ENCODE data around the gene PEX14. TPM values are rescaled to one million over a fixed set of nuclear protein-coding genes. Genes with fewer than 3 reads are reported as not detected.
A peak's percentile ranks its signal among the peaks of the same experiment; 100 is the strongest.
"Not testable (repeated sequence)": the region's sequence is repeated elsewhere in the genome, so short reads cannot be mapped to it uniquely, and the experiment has no call there.

The PEX14 gene
- total RNA-seq, 2 donors from 2014 or later, result 17.6 to 24.7 TPM

DNA sequence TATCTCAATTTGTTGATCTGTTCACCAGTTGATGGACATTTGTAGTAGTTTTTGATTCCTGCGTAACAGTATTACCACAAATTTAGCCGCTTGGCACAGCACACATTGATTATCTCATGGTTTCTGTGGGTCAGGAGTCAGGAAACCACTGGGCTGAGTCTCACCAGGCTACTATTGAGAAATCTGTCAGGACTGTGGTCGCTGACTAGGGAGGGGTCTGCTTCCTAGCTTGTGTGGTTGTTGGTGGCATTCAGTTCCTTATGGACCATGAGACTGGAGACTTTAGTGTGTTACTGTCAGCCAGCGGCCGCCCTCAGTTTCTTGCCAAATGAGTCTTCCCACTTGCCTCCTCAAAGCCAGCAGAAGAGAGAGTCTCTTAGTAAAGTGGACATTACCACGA is 9.8 kb downstream of the PEX14 start:
- ATAC-seq (peak; percentile 46 to 78), DNase-seq (no peak)
- intact Hi-C loops (cut with DNase I), result no loop called here

DNA sequence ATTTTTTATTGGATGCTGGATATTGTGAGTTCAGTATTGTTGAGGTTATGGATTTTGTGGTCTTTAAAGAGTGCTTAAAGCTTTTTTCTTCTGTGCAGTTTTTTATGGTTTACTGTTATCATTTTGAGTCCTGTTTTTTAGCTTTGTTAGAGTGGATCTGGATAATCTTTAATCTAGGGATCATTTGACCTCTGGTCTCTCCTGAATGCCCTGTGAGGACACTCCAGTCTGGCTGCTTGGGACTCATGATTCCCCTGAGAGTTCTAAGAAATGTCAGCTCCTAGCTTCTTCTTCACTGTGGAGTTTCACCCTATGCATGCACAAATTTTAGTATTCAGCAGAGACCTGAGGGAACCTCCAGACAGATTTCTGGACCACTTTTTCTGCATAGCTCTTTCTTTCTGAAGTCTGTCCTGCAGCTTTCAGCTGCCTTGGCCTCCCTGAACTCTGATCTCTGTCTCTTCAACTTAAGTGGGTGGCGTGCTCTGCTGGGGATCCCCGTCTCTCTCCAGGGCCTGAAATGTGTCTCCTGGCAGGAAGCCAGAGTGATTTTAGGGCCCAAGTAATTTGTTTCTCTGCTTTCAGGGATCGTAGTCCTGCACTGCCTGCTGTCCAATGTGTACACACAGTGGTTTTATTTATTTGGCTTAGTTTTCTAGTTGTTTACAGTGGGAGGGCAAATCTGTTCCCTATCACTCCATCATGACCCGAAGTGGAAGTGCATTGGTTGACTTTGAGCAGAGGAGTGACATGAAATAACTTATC is 14.7 kb downstream of the PEX14 start:
- DNase-seq, result no peak
- intact Hi-C loops (cut with DNase I), result loop anchor here in 1 of 2 donors (10.0 kb wide), 1 partner anchor 115 kb away; no protein-coding TSS in a partner anchor
- no peak for ATAC-seq

DNA sequence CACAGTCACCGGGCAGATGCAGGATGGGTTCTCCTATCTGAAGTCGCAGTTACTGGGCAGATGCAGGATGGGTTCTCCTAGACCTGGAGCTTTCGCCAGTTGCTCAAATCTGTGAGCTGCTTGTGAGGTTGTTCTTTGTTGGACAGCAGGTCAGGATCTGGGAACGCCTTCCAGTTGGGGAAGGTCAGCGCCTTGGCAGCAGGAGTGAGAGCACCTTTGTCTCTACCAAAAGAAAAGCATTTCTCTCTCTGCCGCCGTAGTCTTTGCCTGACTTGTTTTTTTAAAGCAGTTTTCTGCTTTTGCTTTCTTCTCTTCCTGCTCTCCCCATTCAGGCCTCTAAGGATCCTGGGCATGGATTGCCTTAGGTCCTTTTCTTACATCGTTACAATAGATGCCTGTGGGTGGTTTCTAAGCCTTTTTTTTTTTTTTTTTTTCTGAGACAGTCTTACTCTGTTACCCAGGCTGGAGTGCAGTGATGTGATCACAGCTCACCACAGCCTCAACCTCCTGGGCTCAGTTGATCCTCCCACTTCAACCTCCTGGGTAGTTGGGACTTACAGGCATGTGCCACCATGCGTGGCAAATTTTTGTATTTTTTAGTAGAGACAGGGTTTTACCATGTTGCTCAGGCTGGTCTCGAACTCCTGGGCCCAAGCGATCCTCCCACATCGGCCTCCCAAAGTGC is 15.7 kb downstream of the PEX14 start:
- no peak for ATAC-seq
- intact Hi-C loops (cut with DNase I), result loop anchor here in 1 of 2 donors (10.0 kb wide), 1 partner anchor 116 kb away; no protein-coding TSS in a partner anchor
- DNase-seq, result no peak

DNA sequence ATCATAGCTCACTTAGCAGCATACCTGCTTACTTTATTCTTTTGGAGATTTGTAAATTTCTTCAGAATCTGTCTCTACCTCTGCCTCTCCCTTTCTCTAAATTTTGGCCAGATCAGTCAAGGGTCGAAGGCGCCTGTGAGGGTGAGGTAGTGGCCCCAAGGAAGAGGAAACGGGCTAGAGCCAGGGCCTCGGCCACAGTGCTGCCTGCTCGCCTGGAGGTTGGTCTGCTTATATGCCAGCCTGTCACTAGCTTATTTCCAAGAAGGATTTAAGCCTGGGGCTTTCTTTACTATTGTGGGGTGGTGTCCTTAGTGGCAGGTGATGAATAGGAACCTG is 19.6 kb downstream of the PEX14 start:
- DNase-seq, result no peak
- intact Hi-C loops (cut with DNase I), result loop anchor here in 1 of 2 donors (2.0 to 10.0 kb wide), 2 partner anchors 64 to 120 kb away; partner anchors contain the start of gene CENPS
- ATAC-seq, result no peak

DNA sequence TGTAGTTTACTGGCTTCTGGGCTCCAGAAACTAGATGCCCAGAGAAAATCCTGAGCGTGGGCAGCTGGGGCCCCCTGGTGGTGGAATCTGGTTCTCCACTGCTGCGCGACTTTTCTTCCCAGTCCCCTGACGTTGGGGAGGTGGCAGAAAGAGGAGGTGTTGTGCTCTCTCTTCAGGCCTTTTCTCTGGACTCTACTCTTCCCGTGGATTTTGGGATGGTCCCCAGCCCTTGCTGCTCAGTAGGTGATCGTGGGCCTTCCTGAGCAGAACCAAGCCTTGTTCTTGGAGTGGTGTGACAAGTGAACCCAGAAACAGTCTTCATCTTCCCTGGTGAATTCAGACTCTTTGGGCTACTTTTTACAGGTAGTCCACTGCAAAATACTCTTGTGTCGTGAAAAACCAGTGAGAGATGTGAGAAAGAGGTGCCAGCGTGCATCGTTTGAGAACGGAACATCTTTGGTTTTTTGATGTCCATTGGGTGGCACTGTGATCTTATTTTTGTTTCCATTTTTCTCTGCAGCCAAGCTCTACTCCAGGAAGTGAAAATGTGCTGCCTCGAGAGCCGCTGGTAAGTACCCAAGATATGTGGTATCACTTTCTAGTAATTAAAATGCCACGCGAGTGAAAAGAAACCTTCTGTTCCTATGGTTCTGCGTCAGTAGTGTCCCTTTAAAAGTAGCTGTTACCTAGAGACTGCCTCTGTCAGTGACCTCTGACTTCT is 20.2 kb downstream of the PEX14 start:
- peak; percentile 85 to 91 for ATAC-seq
- intact Hi-C loops (cut with DNase I), result loop anchor here in 1 of 2 donors (2.0 to 10.0 kb wide), 2 partner anchors 64 to 120 kb away; partner anchors contain the start of gene CENPS
- peak; percentile 70 for DNase-seq

DNA sequence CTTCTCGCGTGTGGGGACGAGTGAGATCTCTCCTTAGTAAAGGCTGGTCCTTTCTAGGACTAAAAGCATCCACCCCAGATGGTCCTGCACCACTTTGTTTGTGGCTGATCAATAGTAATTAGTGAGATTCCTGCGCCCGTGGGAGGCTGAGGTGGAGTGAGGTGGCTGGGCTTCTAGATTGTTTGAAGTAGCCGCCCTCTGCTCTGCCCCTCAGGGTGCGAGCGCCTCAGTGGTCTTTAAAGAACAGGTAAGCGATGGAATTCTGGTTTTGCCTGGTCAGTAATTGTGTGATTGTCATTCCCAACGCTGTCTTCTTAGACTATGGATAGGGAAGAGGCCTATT is 20.7 kb downstream of the PEX14 start:
- no peak for ATAC-seq

DNA sequence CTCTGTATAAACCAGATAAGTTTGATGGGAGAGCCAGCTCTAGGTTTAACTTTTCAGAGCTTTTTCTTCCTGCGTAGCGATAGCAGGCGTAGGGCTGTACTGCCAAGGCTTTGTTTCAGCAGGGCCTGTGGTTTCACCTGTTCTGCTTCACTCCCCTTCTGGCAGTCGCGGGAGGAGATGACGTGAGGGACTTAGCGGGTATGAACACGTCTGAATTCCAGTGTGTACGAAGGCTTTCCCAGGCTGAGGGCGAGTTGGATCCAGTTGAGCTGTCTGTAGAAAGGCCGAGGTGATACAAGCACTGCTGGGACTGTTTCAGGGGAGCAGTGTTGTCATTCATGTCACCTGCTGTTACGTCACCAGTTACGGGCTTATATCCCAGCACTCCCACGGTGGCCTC is 21.2 kb downstream of the PEX14 start:
- DNase-seq (no peak), ATAC-seq (no peak)
- intact Hi-C loops (cut with DNase I), result loop anchor here in 1 of 2 donors (2.0 to 10.0 kb wide), 2 partner anchors 65 to 121 kb away; partner anchors contain the start of gene CENPS

More for the DNA sequence above, 20.7 kb downstream of the PEX14 start:
- DNase-seq, result no peak
- intact Hi-C loops (cut with DNase I), result loop anchor here in 1 of 2 donors (2.0 to 10.0 kb wide), 2 partner anchors 65 to 121 kb away; partner anchors contain the start of gene CENPS

DNA sequence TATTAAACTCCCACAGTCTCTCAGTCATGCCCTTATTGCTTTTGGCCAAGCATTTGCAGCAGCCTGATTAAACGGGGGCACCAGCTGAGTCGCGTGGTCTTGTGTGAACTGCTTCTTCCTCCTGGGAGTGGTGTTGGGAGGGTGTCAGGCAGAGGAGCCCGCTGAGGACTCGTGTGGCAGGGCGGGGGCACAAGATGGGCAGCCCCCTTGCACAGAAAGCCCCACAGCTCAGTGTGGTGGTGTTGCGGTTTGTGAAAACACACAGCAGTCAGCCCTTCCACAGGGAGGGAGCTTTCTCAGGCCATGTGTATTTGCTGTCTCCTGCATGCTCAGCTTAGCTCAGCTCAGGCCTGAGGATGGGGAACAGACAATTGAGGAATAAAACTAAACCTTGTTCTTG is 22.4 kb downstream of the PEX14 start:
- intact Hi-C loops (cut with DNase I), result loop anchor here in 1 of 2 donors (10.0 kb wide), 1 partner anchor 122 kb away; no protein-coding TSS in a partner anchor
- no peak for DNase-seq
- ATAC-seq, result no peak

DNA sequence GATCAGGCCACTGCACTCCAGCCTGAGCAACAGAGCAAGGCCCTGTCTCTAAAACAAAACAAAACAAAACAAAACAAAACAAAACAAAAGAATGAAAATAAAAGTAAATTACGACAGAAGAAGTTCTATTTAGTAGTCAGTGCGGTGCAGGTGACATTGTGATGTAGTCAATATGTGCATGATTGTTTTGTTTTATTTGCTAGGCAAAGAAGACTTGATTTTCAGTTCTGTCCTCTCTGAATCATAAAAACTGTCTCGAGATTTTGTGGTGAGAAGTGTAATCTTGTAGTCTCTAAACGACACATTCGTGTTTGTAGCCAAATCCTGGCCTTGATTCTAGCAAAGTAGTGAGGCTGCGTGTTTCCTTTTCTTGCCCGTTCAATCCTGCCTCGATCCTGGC is 23.5 kb downstream of the PEX14 start:
- no peak for DNase-seq
- no peak for ATAC-seq
- intact Hi-C loops (cut with DNase I), result loop anchor here in 1 of 2 donors (10.0 kb wide), 1 partner anchor 123 kb away; no protein-coding TSS in a partner anchor

DNA sequence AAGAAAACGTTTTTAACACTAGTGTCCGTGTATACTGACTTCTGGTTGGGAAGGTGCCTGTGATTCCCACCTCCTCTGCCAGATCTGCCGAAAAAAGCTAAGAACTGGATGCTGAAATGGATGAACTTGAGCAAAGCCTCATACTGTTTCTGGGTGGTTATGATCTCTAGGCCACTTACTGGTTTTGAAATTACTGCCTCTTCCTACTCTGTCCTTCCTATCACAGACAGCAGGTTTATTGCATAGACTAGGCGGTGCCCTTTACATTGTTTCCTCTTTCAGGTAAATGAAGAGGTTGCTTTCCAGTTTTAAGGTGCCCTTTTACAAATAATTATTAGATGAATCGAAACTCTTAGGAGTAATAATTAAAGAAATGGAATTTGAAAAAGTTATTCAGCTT is 27.5 kb downstream of the PEX14 start:
- intact Hi-C loops (cut with DNase I), result no loop called here
- ATAC-seq (no peak), DNase-seq (no peak)

DNA sequence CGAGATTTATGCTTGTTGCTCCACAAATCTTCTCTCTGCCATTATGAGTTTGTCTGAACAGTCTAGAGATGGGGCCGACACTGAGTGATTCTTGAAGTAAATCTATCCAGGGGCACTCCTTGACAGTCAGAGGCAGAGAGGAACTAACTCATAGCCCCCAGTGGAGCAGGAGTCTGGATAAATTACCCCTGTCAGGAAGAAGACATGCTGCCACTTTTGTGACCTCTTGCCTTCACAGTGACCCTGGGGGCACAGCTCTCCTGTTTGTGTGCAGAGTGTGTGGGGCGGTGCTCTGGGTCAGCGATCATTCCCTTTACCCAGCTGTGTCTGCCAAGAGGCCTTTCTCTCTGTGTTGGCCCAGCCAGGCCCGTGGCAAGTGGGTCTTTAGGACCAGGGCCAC is 29.5 kb downstream of the PEX14 start:
- no peak for DNase-seq
- intact Hi-C loops (cut with DNase I), result no loop called here
- ATAC-seq, result peak in 1 of 2 donors; percentile 51

DNA sequence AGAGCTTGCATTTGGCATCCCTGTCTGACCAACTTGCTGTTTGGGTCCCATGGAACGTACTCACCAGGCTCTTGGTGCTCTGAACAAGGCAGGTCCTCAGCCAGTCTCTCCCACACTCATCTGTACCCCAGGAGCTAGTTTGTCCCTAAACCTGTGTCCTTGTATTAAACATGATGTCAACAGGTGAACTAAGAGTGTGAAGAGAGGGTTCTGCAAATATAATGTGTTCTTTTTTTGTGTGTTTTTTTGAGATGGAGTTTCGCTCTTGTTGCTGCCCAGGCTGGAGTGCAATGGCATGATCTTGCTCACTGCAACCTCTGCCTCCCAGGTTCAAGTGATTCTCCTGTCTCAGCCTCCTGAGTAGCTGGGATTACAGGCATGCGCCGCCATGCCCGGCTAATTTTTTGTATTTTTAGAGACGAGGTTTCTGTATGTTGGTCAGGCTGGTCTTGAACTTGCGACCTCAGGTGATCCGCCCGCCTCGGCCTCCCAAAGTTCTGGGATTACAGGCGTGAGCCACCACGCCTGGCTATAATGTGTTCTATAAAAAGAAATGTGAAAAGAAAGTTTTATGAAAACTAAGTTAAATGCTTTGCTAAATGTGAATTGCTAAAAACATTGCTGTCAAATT is 31.4 kb downstream of the PEX14 start:
- not testable (repeated sequence) for ATAC-seq, DNase-seq
- intact Hi-C loops (cut with DNase I), result loop anchor here in 1 of 2 donors (5.0 kb wide), 1 partner anchor 366 kb away; no protein-coding TSS in a partner anchor

DNA sequence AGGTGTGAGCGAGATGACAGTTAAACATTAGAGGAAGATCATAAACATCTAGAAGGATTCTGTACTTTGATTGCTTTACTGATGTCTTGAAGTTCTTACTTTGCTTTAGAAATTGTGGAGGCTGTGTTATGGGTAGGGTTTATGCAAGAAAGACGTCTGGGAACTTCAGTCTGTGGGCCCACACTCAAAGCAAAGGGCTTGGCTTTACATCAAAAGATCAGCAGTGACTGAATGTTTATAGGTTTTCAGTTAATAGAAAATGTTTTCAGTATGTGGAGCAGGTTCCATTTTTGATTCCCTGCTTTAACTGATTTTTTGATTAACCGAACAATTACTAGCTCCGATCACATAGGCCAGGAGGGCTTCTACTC is 31.9 kb downstream of the PEX14 start:
- intact Hi-C loops (cut with DNase I), result loop anchor here in 1 of 2 donors (5.0 kb wide), 1 partner anchor 366 kb away; no protein-coding TSS in a partner anchor

DNA sequence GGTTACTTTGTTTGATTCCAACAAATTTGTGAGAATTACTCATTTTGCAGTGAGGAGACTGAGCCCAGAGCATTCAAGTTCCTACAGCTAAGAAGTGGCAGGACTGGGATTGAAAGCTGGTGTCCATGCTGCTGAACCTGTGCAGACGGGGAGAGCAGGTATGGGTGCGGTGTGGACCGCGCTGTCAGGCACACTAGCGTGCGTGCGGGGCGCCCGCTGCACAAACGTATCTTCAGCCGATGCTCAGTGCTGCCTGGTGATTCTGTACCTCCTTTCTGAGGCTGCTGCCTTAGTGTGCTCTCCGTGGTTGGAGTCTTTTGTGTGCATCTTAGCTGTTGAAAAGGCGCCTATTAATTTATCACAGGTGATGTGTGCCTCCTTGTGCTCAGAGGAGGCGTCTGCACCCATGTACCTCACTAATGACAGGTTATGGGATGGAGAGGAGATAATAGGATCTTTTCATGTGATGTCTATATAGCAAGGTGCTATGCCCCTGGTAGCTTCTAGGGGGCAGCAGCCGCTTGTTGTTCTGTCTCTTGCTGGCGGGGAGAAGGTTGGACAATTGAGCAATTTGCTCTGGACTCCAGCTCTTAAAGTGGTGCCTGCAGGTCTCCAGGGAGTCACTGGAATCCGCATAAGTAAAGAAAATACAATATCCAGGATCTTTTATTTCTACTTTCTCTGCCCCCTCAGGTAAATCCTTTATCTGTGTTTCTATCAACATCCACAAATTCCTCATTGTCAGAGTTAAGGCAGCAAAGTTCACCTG is 32.5 kb downstream of the PEX14 start:
- peak; percentile 55 for DNase-seq

More for the DNA sequence above, 31.9 kb downstream of the PEX14 start:
- ATAC-seq (no peak), DNase-seq (no peak)

DNA sequence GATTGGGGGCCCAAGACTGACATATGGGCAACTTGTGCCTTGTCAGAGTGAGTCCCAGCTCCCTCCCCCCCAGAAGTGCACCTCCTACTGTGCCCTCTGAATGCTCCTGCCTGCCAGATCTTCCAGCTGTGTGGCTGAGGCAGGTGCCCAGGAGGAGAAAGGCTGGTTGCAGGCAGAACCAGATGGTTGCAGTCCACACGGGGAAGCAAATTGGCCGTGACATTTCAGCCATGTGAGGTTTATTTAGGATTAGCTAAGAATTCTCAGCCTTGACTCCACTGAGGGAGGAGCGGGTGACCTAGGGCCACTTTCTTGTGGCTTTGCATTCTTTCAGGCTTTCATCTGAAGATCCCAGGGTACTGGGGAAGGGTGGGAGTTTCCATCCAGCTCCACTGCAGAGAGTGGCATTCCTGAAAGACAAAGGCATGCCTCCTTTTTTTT is 33.8 kb downstream of the PEX14 start:
- DNase-seq (no peak), ATAC-seq (peak in 1 of 2 donors; percentile 6)
- intact Hi-C loops (cut with DNase I), result loop anchor here in 1 of 2 donors (5.0 kb wide), 1 partner anchor 364 kb away; no protein-coding TSS in a partner anchor

More for the DNA sequence above, 32.5 kb downstream of the PEX14 start:
- intact Hi-C loops (cut with DNase I), result loop anchor here in 1 of 2 donors (5.0 kb wide), 1 partner anchor 365 kb away; no protein-coding TSS in a partner anchor
- ATAC-seq, result peak; percentile 79 to 82

DNA sequence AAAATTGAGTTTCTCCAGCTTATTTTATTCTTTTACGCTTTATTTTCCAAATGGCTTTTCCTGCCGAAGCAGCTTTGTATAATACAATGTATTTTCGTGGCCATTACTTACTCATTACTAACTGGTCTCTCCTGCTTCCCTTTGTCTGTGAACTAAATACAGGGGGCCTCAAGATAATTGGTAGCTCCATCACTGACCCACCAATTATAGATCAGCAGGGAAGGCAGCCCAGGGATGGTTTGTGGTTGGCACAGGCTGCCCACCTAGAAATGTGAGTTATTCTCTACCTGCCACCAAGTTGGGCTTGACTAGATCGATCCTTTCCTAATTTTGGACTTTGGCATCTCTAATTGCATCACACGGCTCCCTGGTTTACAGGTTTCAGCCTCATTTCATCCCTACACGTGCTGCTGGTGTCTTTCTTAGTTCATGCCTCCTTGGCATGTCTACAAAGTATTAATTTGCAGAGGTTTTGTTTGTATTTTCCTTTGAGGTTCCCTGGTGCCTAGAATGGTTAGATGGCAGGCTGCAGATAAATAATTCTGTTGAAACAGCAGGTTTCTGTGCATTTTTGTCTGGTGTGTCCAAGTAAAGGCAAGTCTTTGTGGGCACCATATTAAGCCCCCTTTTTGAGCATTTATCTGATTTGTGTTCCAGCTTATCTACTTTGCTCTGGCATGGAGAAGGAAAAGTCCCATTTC is 35.2 kb downstream of the PEX14 start:
- DNase-seq (no peak), ATAC-seq (no peak)
- intact Hi-C loops (cut with DNase I), result loop anchor here (5.0 to 10.0 kb wide), 2 partner anchors 362 to 455 kb away; no protein-coding TSS in a partner anchor
